IPS-20b (cell line): ENCODE data around the gene TMCC3.

ENCODE experiments used
- H3K27ac ChIP-seq: one replicate; pipeline ENCODE4 v1.5.1; 2013; ENCODE audit warnings: low read length
- H3K27me3 ChIP-seq: 2 replicates; pipeline ENCODE4 v1.6.1; 2013; ENCODE audit warnings: mild to moderate bottlenecking, low read length, inconsistent platforms; ENCODE audit not compliant: insufficient read depth
- H3K36me3 ChIP-seq: 2 replicates; pipeline ENCODE4 v1.6.1; 2013; ENCODE audit warnings: low read depth, mild to moderate bottlenecking, inconsistent platforms, low read length, moderate library complexity; ENCODE audit not compliant: insufficient read depth
- H3K4me1 ChIP-seq: 2 replicates; pipeline ENCODE4 v1.6.1; 2013; ENCODE audit warnings: mild to moderate bottlenecking, control low read depth, inconsistent platforms, low read length, moderate library complexity; ENCODE audit not compliant: insufficient read depth
- H3K4me3 ChIP-seq: 2 replicates; pipeline ENCODE4 v1.5.1; 2013; ENCODE audit warnings: mild to moderate bottlenecking, low read length, inconsistent platforms
- H3K9ac ChIP-seq: 2 replicates; pipeline ENCODE4 v1.6.1; 2013; ENCODE audit warnings: low read depth, mild to moderate bottlenecking, inconsistent platforms, low read length, moderate library complexity
- H3K9me3 ChIP-seq: 2 replicates; pipeline ENCODE4 v1.6.1; 2013; ENCODE audit warnings: mild to moderate bottlenecking, low read depth, low read length, inconsistent platforms; ENCODE audit not compliant: insufficient read depth

Gene TMCC3

DNA sequence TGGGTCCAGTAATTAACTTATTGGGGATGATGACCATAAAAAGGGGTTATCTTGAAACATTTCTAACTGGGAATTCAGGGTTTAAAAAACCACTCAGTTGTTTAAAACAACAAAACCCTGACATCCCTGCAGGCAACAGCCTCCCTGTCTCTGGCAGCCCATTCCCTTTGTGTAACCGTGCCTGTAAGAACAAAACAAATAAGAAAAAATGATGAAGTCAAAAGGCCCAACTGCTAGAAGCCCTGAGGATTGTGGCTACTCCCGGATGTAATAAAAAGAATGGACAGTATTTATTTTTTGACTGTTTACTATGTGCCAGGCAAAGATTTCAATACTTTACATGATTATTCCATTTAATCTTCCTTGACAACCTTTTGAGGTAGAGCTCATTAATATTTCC lies 75.3 kb downstream of the TMCC3 start:
- H3K36me3 ChIP-seq, result no peaks in the 10 kb centered on the region
- no peak overlapping the region for H3K4me3 ChIP-seq
- no peaks in the 10 kb centered on the region for H3K27me3 ChIP-seq
- H3K27ac ChIP-seq, result no peak overlapping the region
- H3K4me1 ChIP-seq, result no peaks in the 10 kb centered on the region
- H3K9ac ChIP-seq, result no peak overlapping the region
- H3K9me3 ChIP-seq, result no peaks in the 10 kb centered on the region

DNA sequence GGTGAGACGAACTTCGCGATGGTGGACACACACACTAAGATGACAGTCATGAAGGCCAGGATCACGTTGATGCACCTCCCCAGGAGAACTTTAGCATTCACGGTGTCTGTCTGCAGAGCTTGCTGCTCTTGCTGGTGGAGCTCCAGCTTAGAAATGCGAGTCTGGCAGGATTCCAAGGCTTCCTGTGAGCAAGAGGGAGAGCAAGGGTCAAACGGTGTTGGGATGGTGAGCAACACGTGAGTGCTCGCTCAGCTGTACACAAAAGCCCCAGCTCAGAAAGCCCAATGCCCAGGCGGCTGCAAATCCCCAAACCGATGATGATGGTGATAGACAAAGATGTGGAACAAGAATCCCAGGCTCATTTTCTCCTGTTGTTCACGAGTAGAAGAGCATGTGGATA lies 78.8 kb downstream of the TMCC3 start:
- no peak overlapping the region for H3K27ac ChIP-seq
- no peak overlapping the region for H3K4me3 ChIP-seq

DNA sequence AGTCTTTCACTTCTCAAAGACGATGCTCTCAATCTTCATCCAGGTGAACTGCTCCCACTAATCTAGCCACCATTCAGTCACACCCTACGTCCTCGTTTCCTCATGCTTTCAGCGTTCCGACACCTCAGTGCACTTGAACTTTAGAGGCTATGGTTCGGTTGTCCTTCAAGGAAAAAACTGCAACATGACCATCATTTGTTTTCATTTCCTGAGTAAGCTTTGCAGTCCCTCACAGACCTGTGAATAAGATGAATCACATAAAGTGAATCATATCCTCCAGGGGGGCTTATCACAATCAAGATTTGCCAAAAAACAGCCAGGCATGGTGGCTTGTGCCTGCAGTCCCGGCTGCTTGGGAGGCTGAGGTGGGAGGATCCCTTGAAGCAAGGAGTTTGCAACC lies 80.2 kb downstream of the TMCC3 start:
- Histone ChIP-seq H3K9ac (no peak overlapping the region), H3K4me3 (no peak overlapping the region), H3K4me1 (peaks cover 4% of the 10 kb centered on the region), H3K9me3 (no peaks in the 10 kb centered on the region), H3K27me3 (no peaks in the 10 kb centered on the region), H3K36me3 (no peaks in the 10 kb centered on the region; the same call in 1 of the 2 replicates), H3K27ac (no peak overlapping the region)

More for the DNA sequence above, 78.8 kb downstream of the TMCC3 start:
- Histone ChIP-seq H3K9ac (no peak overlapping the region), H3K4me1 (peaks cover 4% of the 10 kb centered on the region), H3K36me3 (no peaks in the 10 kb centered on the region; the same call in 1 of the 2 replicates), H3K27me3 (no peaks in the 10 kb centered on the region), H3K9me3 (no peaks in the 10 kb centered on the region)

DNA sequence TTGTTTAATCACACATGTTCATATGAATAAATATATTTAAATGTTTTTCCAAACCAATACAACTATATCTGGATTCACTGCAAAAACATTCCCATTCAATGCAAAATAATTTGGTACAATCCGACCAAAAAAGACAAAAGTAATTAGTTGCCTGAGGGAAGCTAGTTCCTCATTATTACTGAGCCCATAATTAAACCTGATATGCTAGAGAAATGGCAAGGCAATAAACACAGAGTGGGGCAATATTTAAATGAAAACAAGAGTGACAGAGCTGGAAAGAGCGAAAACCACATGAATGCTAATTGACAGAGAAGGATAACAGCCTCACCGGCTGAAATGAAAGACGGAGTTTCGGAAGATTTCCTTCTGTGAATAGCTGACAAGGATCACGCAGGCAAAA lies 82.6 kb downstream of the TMCC3 start:
- Histone ChIP-seq H3K27me3 (no peaks in the 10 kb centered on the region), H3K4me3 (no peak overlapping the region), H3K9ac (no peak overlapping the region), H3K36me3 (no peaks in the 10 kb centered on the region; the same call in 1 of the 2 replicates), H3K9me3 (no peaks in the 10 kb centered on the region), H3K4me1 (peaks cover 4% of the 10 kb centered on the region), H3K27ac (no peak overlapping the region)

DNA sequence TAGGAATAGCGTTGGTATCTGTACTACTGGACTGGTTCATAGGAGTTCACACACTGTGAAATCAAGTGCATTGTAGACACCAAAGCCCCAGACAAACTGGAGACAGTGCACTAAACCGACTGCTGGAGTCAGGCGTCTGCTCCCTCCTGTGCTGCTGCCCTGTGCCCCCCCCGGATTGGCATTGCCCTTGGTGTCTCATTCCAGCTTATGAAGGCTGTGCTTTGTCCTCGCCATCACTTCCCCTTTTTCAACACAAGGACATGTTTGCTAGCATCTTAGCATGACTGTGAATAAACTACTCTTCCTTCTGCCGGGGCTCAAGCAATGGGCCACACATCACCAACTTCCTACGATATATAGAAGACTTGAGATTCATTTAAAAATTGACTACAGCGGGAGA lies 84.0 kb downstream of the TMCC3 start:
- H3K27ac ChIP-seq, result no peak overlapping the region
- H3K9me3 ChIP-seq, result no peaks in the 10 kb centered on the region
- H3K36me3 ChIP-seq, result no peaks in the 10 kb centered on the region; the same call in 1 of the 2 replicates
- H3K4me3 ChIP-seq, result no peak overlapping the region
- H3K27me3 ChIP-seq, result no peaks in the 10 kb centered on the region
- no peak overlapping the region for H3K9ac ChIP-seq
- peaks cover 4% of the 10 kb centered on the region for H3K4me1 ChIP-seq

DNA sequence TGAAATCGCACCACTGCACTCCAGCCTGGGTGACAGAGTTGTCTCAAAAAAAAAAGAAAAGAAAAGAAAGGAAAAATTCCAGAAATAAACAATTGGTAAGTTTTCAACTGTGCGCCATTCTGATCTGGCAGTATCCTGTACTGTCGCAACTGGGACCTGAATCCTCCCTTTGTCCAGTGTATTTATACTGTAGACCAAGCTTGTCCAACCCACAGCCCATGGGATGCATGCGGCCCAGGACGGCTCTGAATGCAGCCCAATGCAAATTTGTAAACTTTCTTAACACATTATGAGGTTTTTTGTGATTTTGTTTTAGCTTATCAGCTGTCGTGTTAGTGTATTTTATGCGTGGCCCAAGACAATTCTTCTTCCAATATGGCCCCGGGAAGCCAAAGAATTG lies 84.7 kb downstream of the TMCC3 start:
- Histone ChIP-seq H3K4me1 (peaks cover 11% of the 10 kb centered on the region), H3K27ac (no peak overlapping the region), H3K9me3 (no peaks in the 10 kb centered on the region), H3K9ac (no peak overlapping the region), H3K36me3 (no peaks in the 10 kb centered on the region; the same call in 1 of the 2 replicates), H3K4me3 (no peak overlapping the region), H3K27me3 (no peaks in the 10 kb centered on the region)

DNA sequence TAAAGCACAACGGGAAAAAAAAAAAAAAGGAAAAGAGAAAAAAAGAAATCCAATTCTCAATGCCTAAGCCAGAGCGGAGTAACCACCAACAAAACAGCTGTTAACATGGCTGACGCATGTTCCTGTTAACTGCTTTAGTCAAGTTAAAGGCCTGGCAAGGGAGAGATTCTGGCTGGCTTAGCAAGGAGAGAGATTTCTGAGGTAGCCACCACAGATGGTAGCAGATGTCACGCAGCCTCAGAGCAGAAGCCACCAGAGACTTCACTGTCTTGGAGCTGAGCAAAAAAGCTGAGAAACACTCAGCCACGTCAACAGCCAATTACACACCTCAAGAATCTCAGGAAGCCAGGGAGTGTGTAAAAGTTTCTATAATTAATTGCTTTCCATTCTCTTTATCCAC lies 87.1 kb downstream of the TMCC3 start:
- Histone ChIP-seq H3K9me3 (no peaks in the 10 kb centered on the region), H3K36me3 (no peaks in the 10 kb centered on the region), H3K27me3 (no peaks in the 10 kb centered on the region), H3K27ac (no peak overlapping the region), H3K4me3 (no peak overlapping the region), H3K9ac (no peak overlapping the region), H3K4me1 (peaks cover 17% of the 10 kb centered on the region)

DNA sequence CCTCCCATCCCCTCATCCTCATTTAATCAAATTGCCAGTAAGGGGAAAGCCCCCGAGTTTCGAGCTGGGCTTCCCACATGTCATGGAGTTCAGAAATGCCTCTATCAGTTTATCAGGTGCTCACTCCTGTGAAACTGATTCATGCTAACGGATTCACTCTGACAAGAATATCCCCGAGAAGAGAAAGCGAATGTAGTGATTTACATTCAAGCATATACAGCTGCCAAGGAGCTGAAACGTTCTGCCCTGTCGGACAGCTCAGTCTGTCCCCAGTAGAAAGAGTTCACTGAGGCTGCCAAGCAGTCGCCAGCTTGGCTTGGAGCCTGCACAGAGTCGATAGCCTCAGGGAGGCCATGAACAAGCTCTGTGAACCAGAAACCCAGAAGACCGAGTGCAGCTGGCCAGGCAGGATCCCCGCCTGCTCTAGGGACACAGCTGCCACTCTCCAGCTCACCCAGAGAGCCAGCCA lies 88.4 kb downstream of the TMCC3 start:
- no peaks in the 10 kb centered on the region for H3K36me3 ChIP-seq
- no peak overlapping the region for H3K4me3 ChIP-seq
- H3K4me1 ChIP-seq, result peaks cover 13% of the 10 kb centered on the region; the same call in 1 of the 2 replicates
- no peak overlapping the region for H3K27ac ChIP-seq
- no peak overlapping the region for H3K9ac ChIP-seq
- H3K27me3 ChIP-seq, result no peaks in the 10 kb centered on the region
- H3K9me3 ChIP-seq, result no peaks in the 10 kb centered on the region

DNA sequence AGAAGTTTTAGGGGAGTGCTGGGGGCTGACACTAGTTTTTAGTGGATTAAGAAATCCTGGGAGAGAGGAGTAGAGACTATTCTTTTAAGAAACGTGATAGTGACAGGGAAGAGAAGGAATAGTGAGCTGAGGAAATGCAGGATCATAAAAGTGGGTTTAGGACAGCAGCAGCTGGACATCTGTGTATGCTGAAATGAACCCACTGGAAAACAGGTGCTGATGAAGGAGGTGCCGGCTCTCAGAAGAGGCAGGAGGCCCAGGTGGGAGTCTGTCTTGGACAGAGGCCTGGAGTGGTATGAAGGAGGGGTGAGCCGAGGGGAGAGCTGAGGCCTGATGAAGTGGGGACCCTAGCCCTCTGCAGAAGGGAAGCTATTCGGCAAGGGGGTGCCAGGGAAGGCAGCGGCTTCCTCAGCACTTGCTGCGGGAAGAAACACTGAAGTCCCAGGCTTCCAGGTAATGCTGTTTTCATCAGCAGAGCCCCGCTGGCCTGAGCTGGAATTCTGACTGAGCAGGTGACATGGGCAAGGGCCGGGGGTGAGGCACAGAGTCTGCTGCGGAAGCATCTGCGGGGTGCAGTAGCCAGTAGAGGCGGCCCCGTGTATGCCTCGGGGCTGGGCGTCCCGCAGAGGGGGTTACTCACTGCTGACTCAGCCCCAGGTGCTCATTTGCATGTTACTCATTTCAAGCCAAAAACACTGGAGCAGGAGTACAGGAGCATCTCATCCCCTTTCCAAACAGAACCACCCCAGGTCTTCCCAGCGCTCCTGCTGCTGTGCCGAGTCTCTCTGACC lies 89.7 kb downstream of the TMCC3 start:
- Histone ChIP-seq H3K4me3 (peak overlapping the region; percentile 44; the same call in 1 of the 2 replicates), H3K36me3 (no peaks in the 10 kb centered on the region), H3K27me3 (no peaks in the 10 kb centered on the region), H3K4me1 (peaks cover 13% of the 10 kb centered on the region; the same call in 1 of the 2 replicates), H3K27ac (no peak overlapping the region), H3K9me3 (no peaks in the 10 kb centered on the region), H3K9ac (peak overlapping the region; percentile 16; the same call in 1 of the 2 replicates)

DNA sequence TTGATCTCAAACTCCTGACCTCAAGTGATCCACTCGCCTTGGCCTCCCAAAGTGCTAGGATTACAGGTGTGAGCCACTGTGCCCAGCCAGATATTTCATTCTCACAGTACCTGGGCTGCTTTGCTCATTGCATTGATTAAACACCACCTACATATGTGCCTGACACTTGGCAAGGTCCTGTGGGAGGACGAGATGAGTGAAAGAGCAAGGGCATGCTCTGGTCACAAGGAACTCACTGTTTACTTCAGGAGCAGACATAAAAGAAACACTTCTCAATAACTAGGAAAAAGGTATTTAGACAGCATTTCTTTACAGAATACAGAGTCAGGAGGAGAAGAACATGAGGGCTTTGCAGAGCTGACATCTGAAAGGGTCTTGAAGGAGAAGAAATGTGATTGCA lies 91.7 kb downstream of the TMCC3 start:
- Histone ChIP-seq H3K4me1 (peaks cover 13% of the 10 kb centered on the region; the same call in 1 of the 2 replicates), H3K4me3 (no peak overlapping the region), H3K27me3 (no peaks in the 10 kb centered on the region), H3K36me3 (no peaks in the 10 kb centered on the region), H3K9ac (no peak overlapping the region), H3K9me3 (no peaks in the 10 kb centered on the region), H3K27ac (no peak overlapping the region)

DNA sequence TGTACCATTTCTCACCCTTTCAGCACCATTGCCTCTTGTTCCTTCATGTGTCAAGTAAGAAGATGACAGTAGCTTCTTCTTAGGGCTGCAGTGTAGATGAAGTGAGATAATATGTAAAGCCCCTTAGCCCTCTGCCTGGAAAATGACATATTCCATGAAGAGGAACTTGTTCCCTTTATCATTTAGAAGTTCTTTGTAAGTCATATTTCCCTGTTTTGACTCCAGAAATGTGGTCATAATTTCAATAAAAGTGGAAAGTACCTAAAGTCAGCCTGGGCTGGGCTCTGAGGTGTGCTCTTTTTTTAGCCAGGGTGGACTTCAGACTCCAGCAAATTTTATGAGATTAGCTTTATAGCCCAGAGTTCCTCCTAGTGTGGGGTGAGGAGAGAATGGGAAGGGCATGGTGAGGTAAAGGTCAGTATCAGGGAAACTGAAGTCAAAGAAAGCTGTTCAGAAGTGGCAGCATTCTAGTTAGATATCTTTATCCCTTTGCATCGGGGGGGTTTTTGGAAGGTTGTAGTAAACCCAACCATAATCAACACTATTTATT lies 92.5 kb downstream of the TMCC3 start:
- no peak overlapping the region for H3K27ac ChIP-seq
- H3K9ac ChIP-seq, result no peak overlapping the region
- peaks cover 13% of the 10 kb centered on the region; the same call in 1 of the 2 replicates for H3K4me1 ChIP-seq
- H3K9me3 ChIP-seq, result no peaks in the 10 kb centered on the region
- no peaks in the 10 kb centered on the region for H3K36me3 ChIP-seq
- H3K27me3 ChIP-seq, result no peaks in the 10 kb centered on the region
- H3K4me3 ChIP-seq, result no peak overlapping the region

DNA sequence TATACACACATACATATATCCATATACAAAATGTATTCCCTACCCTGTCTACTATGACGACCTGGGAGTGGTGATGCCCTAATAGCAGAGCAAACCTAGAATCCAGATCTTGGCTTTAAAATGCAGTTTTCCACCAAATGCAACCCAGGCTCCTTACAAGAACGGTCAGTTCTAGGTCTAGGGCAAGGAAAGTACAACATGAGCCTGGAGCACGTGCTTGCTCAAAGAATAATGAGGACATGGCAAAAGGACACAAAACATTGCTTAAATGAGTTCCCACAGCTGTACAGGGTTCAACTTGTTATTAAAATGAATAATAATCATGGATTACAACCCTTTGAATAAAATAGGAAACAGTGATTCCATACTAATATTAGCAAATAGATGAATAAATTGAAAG lies 94.7 kb downstream of the TMCC3 start:
- H3K4me1 ChIP-seq, result peaks cover 6% of the 10 kb centered on the region; the same call in 1 of the 2 replicates

More for the DNA sequence above, 94.7 kb downstream of the TMCC3 start:
- no peak overlapping the region for H3K27ac ChIP-seq
- H3K4me3 ChIP-seq, result no peak overlapping the region
- no peaks in the 10 kb centered on the region for H3K9me3 ChIP-seq
- no peak overlapping the region for H3K9ac ChIP-seq
- H3K27me3 ChIP-seq, result no peaks in the 10 kb centered on the region
- H3K36me3 ChIP-seq, result no peaks in the 10 kb centered on the region
